IPS-NIHi11 (cell line): ENCODE results near the gene AURKA.
"Not testable (repeated sequence)": the region's sequence is repeated elsewhere in the genome, so short reads cannot be mapped to it uniquely, and the experiment has no call there.

Source experiments
- DNase-seq: peaks from one replicate; pipeline ENCODE4 v3.0.0; 2012; ENCODE audit warnings: mixed read lengths, low spot score

The AURKA gene

GRCh38 chr20:56359212-56360132, 32.5 kb downstream of the AURKA start:
- peak; percentile 49 for DNase-seq

GRCh38 chr20:56358600-56359211, 33.3 kb downstream of the AURKA start, which contains the start of gene FAM210B:
Gene FAM210B (plus strand): TSS chr20:56358974. CDS start chr20:56359006, 32 bp downstream.
- peak; percentile 99 for DNase-seq

GRCh38 chr20:56358070-56358469, 33.9 kb downstream of the AURKA start:
- DNase-seq, result no peak

GRCh38 chr20:56353356-56353755, 38.7 kb downstream of the AURKA start:
- no peak for DNase-seq

- no peak for DNase-seq
Measured at GRCh38 chr20:56352345-56353055, 39.5 kb downstream of the AURKA start.

- no peak for DNase-seq
Measured at GRCh38 chr20:56350842-56351241, 41.2 kb downstream of the AURKA start.

GRCh38 chr20:56348746-56349145, 43.3 kb downstream of the AURKA start:
- no peak for DNase-seq

- no peak for DNase-seq
Measured at GRCh38 chr20:56348305-56348693, 43.7 kb downstream of the AURKA start.

GRCh38 chr20:56347628-56348304, 44.2 kb downstream of the AURKA start:
- peak; percentile 22 for DNase-seq

- no peak for DNase-seq
Measured at GRCh38 chr20:56345911-56346310, 46.1 kb downstream of the AURKA start.

GRCh38 chr20:56343861-56344381, 48.1 kb downstream of the AURKA start:
- peak; percentile 92 for DNase-seq

GRCh38 chr20:56342783-56343182, 49.2 kb downstream of the AURKA start:
- DNase-seq, result no peak

GRCh38 chr20:56336709-56337108, 55.3 kb downstream of the AURKA start:
- DNase-seq, result not testable (repeated sequence)

GRCh38 chr20:56328861-56329260, 63.2 kb downstream of the AURKA start:
- DNase-seq, result peak; percentile 48

GRCh38 chr20:56324806-56325205, 67.2 kb downstream of the AURKA start:
- DNase-seq, result no peak

- no peak for DNase-seq
Measured at GRCh38 chr20:56323656-56324055, 68.4 kb downstream of the AURKA start.

- DNase-seq, result no peak
Measured at GRCh38 chr20:56323206-56323605, 68.8 kb downstream of the AURKA start.

GRCh38 chr20:56322681-56323080, 69.3 kb downstream of the AURKA start:
- no peak for DNase-seq
